Neural progenitor cell (in vitro differentiated cells): ENCODE measurements around the gene TPD52L1. TPM values are rescaled to one million over a fixed set of nuclear protein-coding genes. Genes with fewer than 3 reads are reported as not detected.

Source experiments
- DNase-seq: peaks from one replicate; pipeline ENCODE4 v3.0.0-alpha.2; 2016; ENCODE audit warnings: low spot score
- H2AFZ ChIP-seq: fragments of 200-600 bp; sonication (generic); replicated peaks from 2 replicates; pipeline ENCODE4 v1.6.1; 2016; ENCODE audit warnings: antibody characterized with exemption
- H3F3A ChIP-seq: fragments of 200-600 bp; sonication (generic); 2 replicates; pipeline ENCODE4 v1.6.1; 2016; ENCODE audit warnings: antibody characterized with exemption, low read depth
- H3K27ac ChIP-seq: fragments of 200-600 bp; sonication (generic); 2 replicates; pipeline ENCODE4 v1.5.1; 2016; ENCODE audit warnings: mild to moderate bottlenecking
- H3K27me3 ChIP-seq: fragments of 200-600 bp; sonication (generic); 2 replicates; pipeline ENCODE4 v1.6.1; 2016; ENCODE audit warnings: mild to moderate bottlenecking, moderate library complexity
- H3K36me3 ChIP-seq: fragments of 200-600 bp; sonication (generic); 2 replicates; pipeline ENCODE4 v1.5.1; 2016
- H3K4me1 ChIP-seq: fragments of 200-600 bp; sonication (generic); 2 replicates; pipeline ENCODE4 v1.6.1; 2016; ENCODE audit warnings: mixed run types
- H3K4me2 ChIP-seq: fragments of 200-600 bp; sonication (generic); 2 replicates; pipeline ENCODE4 v1.6.1; 2016
- H3K4me3 ChIP-seq: fragments of 200-600 bp; sonication (generic); 2 replicates; pipeline ENCODE4 v1.5.1; 2016
- H3K79me2 ChIP-seq: fragments of 200-600 bp; sonication (generic); 2 replicates; pipeline ENCODE4 v1.6.1; 2016; ENCODE audit warnings: low read depth
- H3K9ac ChIP-seq: fragments of 200-600 bp; sonication (generic); 2 replicates; pipeline ENCODE4 v1.6.1; 2016
- H3K9me3 ChIP-seq: fragments of 200-600 bp; sonication (generic); 2 replicates; pipeline ENCODE4 v1.5.1; 2016; ENCODE audit warnings: low read depth
- H4K20me1 ChIP-seq: fragments of 200-600 bp; sonication (generic); 2 replicates; pipeline ENCODE4 v1.6.1; 2016; ENCODE audit warnings: low read depth
- H3K27ac Mint-ChIP-seq: 3 replicates; pipeline ENCODE4 v1.8.0; 2021; ENCODE audit warnings: mixed read lengths
- H3K27me3 Mint-ChIP-seq: 2 replicates; pipeline ENCODE4 v1.8.0; 2022; ENCODE audit warnings: low read depth, mild to moderate bottlenecking, inconsistent platforms, moderate library complexity, mixed read lengths; ENCODE audit not compliant: insufficient read depth
- H3K36me3 Mint-ChIP-seq: 3 replicates; pipeline ENCODE4 v1.8.0; 2021; ENCODE audit warnings: mixed read lengths
- H3K4me1 Mint-ChIP-seq: 3 replicates; pipeline ENCODE4 v1.8.0; 2021; ENCODE audit warnings: mixed read lengths
- H3K4me3 Mint-ChIP-seq: 3 replicates; pipeline ENCODE4 v1.8.0; 2021; ENCODE audit warnings: mild to moderate bottlenecking, moderate library complexity, mixed read lengths
- H3K9me3 Mint-ChIP-seq: 3 replicates; pipeline ENCODE4 v1.8.0; 2020; ENCODE audit warnings: mixed read lengths
- EZH2 ChIP-seq: fragments of 200-600 bp; sonication (generic); IDR thresholded peaks from 2 replicates; pipeline ENCODE4 v1.6.1; 2017; ENCODE audit warnings: antibody characterized with exemption, mild to moderate bottlenecking, moderate library complexity
- EZH2phosphoT487 ChIP-seq: fragments of 200-600 bp; sonication (generic); IDR thresholded peaks from 2 replicates; pipeline ENCODE4 v1.6.1; 2017; ENCODE audit warnings: antibody characterized with exemption
- total RNA-seq: library from RNA; depleted of rRNA; stranded (reverse); fragments of >200 nt; gene quantifications from 2 replicates; pipeline ENCODE4 v1.2.3, GENCODE V29; 2015; ENCODE audit warnings: low replicate concordance
- TF ChIP-seq, protein P1 (sequence below): fragments of 200-600 bp; sonication (generic); IDR thresholded peaks from 2 replicates; pipeline ENCODE4 v1.5.1; 2017; ENCODE audit warnings: antibody characterized with exemption, mild to moderate bottlenecking

Gene TPD52L1
- total RNA-seq, 1 donor from 2014 or later: 9.5 TPM

DNA sequence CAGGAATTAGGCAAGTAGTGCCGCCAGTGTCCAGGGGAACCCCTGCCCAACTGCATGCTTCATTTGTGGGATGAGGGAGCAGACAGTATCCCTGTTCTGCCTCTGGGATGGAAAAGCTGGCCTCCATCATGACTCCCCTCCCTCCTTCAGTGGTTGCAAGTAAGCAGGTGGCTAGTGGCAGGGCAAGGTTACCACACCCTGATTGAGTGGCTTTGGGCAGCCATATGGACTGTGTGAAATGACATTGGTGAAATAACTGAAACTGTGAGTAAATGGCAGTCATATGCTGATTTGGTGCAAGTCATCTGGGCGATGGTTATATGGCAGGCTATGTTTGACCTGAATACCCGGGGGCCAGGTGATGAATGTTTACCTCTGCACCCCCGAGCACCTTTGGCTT is 115.2 kb downstream of the TPD52L1 start:
- H3K9me3 Mint-ChIP-seq: no peaks in the 10 kb centered on the region
- Histone ChIP-seq H3K9me3 (no peaks in the 10 kb centered on the region), H3K79me2 (no peaks in the 10 kb centered on the region), H3K9ac (no peak overlapping the region), H3K27me3 (no peaks in the 10 kb centered on the region), H3K27ac (no peak overlapping the region), H2AFZ (no peak overlapping the region), H3K4me1 (no peaks in the 10 kb centered on the region), H3K36me3 (no peaks in the 10 kb centered on the region), H3K4me2 (no peak overlapping the region), H4K20me1 (no peaks in the 10 kb centered on the region), H3F3A (no peaks in the 10 kb centered on the region), H3K4me3 (no peak overlapping the region)
- no peak overlapping the region for H3K4me3 Mint-ChIP-seq
- H3K4me1 Mint-ChIP-seq: no peaks in the 10 kb centered on the region
- no peak overlapping the region for H3K27ac Mint-ChIP-seq
- DNase-seq: no peak
- H3K27me3 Mint-ChIP-seq: peaks cover 2% of the 10 kb centered on the region
- peaks cover 6% of the 10 kb centered on the region for H3K36me3 Mint-ChIP-seq
- TF ChIP-seq, protein P1, sequence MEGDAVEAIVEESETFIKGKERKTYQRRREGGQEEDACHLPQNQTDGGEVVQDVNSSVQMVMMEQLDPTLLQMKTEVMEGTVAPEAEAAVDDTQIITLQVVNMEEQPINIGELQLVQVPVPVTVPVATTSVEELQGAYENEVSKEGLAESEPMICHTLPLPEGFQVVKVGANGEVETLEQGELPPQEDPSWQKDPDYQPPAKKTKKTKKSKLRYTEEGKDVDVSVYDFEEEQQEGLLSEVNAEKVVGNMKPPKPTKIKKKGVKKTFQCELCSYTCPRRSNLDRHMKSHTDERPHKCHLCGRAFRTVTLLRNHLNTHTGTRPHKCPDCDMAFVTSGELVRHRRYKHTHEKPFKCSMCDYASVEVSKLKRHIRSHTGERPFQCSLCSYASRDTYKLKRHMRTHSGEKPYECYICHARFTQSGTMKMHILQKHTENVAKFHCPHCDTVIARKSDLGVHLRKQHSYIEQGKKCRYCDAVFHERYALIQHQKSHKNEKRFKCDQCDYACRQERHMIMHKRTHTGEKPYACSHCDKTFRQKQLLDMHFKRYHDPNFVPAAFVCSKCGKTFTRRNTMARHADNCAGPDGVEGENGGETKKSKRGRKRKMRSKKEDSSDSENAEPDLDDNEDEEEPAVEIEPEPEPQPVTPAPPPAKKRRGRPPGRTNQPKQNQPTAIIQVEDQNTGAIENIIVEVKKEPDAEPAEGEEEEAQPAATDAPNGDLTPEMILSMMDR: no peak
- no peak for TF ChIP-seq EZH2
- no peak for TF ChIP-seq EZH2phosphoT487

DNA sequence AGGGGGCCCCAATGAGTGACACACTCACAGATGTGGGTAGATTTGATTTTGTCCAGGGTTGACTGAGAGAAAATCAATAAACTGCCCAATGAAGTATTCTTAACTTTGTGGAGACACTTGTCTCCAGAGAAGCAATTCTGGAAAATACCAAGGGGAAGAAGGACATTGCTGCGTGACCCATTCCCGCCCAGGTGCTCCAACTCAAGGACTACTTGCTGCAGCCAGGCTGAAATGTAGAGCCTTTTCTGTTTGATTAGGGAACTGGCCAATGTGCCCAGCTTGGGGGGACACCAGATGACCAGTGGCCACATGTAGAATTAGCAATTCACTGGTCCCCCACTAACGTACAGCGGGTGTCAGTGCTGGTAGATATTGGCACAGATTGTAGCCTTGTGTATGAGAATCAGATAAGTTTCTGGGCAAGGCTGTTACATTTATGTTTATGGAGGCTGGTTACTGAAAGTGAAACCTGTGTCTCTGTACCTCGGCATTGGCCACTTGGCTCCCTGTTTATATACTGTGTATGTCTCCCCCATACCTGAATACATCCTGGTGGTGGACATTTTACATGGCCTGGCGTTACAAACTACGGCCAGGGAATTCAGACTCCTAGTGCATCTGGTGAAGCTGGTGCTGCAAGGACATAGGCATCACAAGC is 115.9 kb downstream of the TPD52L1 start:
- H3K4me2 ChIP-seq: no peak overlapping the region
- no peak overlapping the region for H3K4me3 Mint-ChIP-seq
- H3K27me3 ChIP-seq: no peaks in the 10 kb centered on the region
- H3K79me2 ChIP-seq: no peaks in the 10 kb centered on the region
- TF ChIP-seq EZH2 (no peak), EZH2phosphoT487 (no peak)
- TF ChIP-seq, protein P1: no peak
- H3K9ac ChIP-seq: no peak overlapping the region
- H3K27ac Mint-ChIP-seq: no peak overlapping the region
- no peaks in the 10 kb centered on the region for H3F3A ChIP-seq
- H2AFZ ChIP-seq: no peak overlapping the region
- H4K20me1 ChIP-seq: no peaks in the 10 kb centered on the region
- no peak for DNase-seq
- H3K4me1 ChIP-seq: no peaks in the 10 kb centered on the region
- H3K27ac ChIP-seq: no peak overlapping the region
- no peaks in the 10 kb centered on the region for H3K9me3 Mint-ChIP-seq
- peaks cover 2% of the 10 kb centered on the region for H3K27me3 Mint-ChIP-seq
- no peak overlapping the region for H3K4me3 ChIP-seq
- H3K9me3 ChIP-seq: no peaks in the 10 kb centered on the region
- no peaks in the 10 kb centered on the region for H3K36me3 ChIP-seq
- H3K4me1 Mint-ChIP-seq: no peaks in the 10 kb centered on the region
- H3K36me3 Mint-ChIP-seq: peaks cover 8% of the 10 kb centered on the region

DNA sequence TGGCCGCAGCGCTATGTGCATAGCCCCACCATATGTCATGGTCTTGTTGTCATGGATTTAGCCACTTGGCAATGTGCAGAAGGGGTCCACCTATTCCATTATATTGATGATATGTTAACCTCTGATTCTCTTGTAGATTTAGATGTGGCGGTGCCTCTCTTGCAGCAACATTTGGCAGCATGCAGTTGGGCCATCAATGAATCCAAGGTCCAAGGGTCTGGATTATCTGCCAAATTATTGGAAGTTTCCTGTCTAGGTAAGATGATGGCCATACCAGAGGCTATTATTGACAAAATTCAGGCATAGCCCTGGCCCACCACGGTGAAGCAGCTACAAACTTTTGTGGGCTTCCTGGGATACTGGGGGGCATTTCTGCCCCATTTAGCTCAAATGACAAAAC is 116.8 kb downstream of the TPD52L1 start:
- Histone ChIP-seq H3K4me1 (no peaks in the 10 kb centered on the region), H3F3A (no peaks in the 10 kb centered on the region), H3K79me2 (no peaks in the 10 kb centered on the region), H3K9ac (no peak overlapping the region), H3K4me3 (no peak overlapping the region), H3K36me3 (peaks cover 4% of the 10 kb centered on the region), H3K9me3 (no peaks in the 10 kb centered on the region), H3K27ac (no peak overlapping the region), H3K27me3 (no peaks in the 10 kb centered on the region), H2AFZ (no peak overlapping the region), H4K20me1 (no peaks in the 10 kb centered on the region), H3K4me2 (no peak overlapping the region)
- Mint-ChIP-seq H3K4me3 (no peak overlapping the region), H3K27ac (no peak overlapping the region), H3K9me3 (no peaks in the 10 kb centered on the region), H3K36me3 (peaks cover 8% of the 10 kb centered on the region), H3K4me1 (peaks cover 5% of the 10 kb centered on the region), H3K27me3 (peaks cover 2% of the 10 kb centered on the region)
- no peak for DNase-seq
- TF ChIP-seq EZH2phosphoT487: no peak
- no peak for TF ChIP-seq EZH2
- TF ChIP-seq, protein P1: no peak
